AG04450 (cell line): ENCODE measurements around the gene TIMM23. TPM values are rescaled to one million over a fixed set of nuclear protein-coding genes. Genes with fewer than 3 reads are reported as not detected.

ENCODE experiments used
- CTCF ChIA-PET: fragments of 300-600, 350-600 bp; formaldehyde crosslinking; extraction: SDS; loops from one replicate; lab custom pipeline; 2022; ENCODE audit warnings: antibody characterized with exemption, inconsistent platforms; lab: Charles Lee
- POLR2A ChIA-PET: fragments of 350-600 bp; formaldehyde crosslinking; extraction: SDS; loops from one replicate; lab custom pipeline; 2021; ENCODE audit warnings: antibody characterized with exemption, inconsistent platforms; lab: Yijun Ruan, JAX
- DNase-seq: peaks from one replicate; pipeline ENCODE4 v3.0.0-alpha.2; 2011; ENCODE audit warnings: low read depth, low spot score
- H3K27ac ChIP-seq: one replicate; pipeline ENCODE4 v1.5.1; 2012; ENCODE audit warnings: low read depth, low read length, control low read depth
- H3K27me3 ChIP-seq: one replicate; pipeline ENCODE4 v1.6.0; 2012; ENCODE audit warnings: low read length; ENCODE audit not compliant: control insufficient read depth, insufficient read depth
- H3K4me3 ChIP-seq: 2 replicates; pipeline ENCODE4 v1.5.1; 2011; ENCODE audit warnings: mild to moderate bottlenecking, low read depth, low read length, control low read depth
- H3K9me3 ChIP-seq: 2 replicates; pipeline ENCODE4 v1.5.1; 2012; ENCODE audit warnings: low read length; ENCODE audit not compliant: control insufficient read depth, insufficient read depth
- polyA plus RNA-seq: library from polyadenylated mRNA; depleted of rRNA; stranded (reverse); fragments of >200 nt; gene quantifications from 2 replicates; pipeline ENCODE4 v1.2.3, GENCODE V29; 2011
- TF ChIP-seq, protein P1 (sequence below): IDR thresholded peaks from 2 replicates; pipeline ENCODE4 v1.5.1; 2011; ENCODE audit warnings: low read depth, low read length, control low read depth, inconsistent platforms

Gene TIMM23
- polyA plus RNA-seq, 1 experiment: 137 TPM

DNA sequence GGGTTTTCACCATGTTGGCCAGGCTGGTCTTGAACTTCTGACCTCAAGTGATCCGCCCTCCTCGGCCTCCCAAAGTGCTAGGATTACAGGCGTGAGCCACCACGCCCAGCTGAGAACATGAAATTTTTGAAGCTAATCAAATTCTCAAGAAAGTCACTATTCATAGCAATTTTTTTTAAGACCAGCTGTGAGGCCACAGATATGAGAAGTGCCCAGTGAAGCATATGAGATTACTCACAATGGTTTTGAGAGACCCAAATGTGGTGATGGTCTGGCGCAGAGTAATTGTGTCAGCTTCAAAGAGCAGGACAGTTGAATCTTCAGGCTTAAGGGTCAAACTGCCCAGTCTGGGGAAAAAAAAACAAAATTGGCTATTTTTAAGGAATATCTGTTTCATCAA, 41.9 kb downstream of the TIMM23 start:
- CTCF ChIA-PET: no interaction called here
- no peak overlapping the region for H3K27ac ChIP-seq
- POLR2A ChIA-PET: no interaction called here
- TF ChIP-seq, protein P1, sequence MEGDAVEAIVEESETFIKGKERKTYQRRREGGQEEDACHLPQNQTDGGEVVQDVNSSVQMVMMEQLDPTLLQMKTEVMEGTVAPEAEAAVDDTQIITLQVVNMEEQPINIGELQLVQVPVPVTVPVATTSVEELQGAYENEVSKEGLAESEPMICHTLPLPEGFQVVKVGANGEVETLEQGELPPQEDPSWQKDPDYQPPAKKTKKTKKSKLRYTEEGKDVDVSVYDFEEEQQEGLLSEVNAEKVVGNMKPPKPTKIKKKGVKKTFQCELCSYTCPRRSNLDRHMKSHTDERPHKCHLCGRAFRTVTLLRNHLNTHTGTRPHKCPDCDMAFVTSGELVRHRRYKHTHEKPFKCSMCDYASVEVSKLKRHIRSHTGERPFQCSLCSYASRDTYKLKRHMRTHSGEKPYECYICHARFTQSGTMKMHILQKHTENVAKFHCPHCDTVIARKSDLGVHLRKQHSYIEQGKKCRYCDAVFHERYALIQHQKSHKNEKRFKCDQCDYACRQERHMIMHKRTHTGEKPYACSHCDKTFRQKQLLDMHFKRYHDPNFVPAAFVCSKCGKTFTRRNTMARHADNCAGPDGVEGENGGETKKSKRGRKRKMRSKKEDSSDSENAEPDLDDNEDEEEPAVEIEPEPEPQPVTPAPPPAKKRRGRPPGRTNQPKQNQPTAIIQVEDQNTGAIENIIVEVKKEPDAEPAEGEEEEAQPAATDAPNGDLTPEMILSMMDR: no peak
- H3K27me3 ChIP-seq: no peaks in the 10 kb centered on the region
- no peak for DNase-seq
- H3K9me3 ChIP-seq: no peaks in the 10 kb centered on the region
- no peak overlapping the region for H3K4me3 ChIP-seq

- DNase-seq: no peak
- CTCF ChIA-PET: interaction anchor here (1.1 kb wide), 1 partner anchor 14 kb away, joined by 8 read pairs; no protein-coding TSS in a partner anchor
- Histone ChIP-seq H3K27me3 (no peaks in the 10 kb centered on the region), H3K4me3 (no peak overlapping the region), H3K9me3 (no peaks in the 10 kb centered on the region), H3K27ac (no peak overlapping the region)
- POLR2A ChIA-PET: no interaction called here
- TF ChIP-seq, protein P1: no peak
These were observed 42.6 kb downstream of the TIMM23 start for GRCh38 chr10:46014683-46015405.

GRCh38 chr10:46016190-46016589, 43.9 kb downstream of the TIMM23 start:
- POLR2A ChIA-PET: no interaction called here
- no peaks in the 10 kb centered on the region for H3K9me3 ChIP-seq
- H3K27ac ChIP-seq: no peak overlapping the region

DNA sequence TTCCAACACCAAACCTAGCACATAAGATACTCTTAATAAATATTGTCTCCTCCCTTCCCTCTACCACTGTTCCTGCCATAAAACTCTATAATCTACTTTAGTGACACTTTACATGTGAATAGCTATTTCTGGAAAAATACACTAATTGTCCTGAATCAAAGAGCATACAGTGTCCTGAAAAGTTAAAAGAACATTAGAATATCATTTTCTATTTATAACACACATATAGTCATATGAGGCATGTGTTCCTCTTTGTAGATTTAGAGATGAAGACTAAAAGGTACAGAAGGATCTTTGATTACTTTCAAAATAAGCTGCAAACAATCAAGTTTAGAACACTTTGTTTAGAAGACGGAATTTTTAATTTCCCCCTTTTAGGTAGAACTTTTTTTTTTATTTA, 44.5 kb downstream of the TIMM23 start:
- no peak overlapping the region for H3K4me3 ChIP-seq
- CTCF ChIA-PET: interaction anchor here (1.3 to 1.4 kb wide), 2 partner anchors 10 to 12 kb away, joined by 5 to 8 read pairs; no protein-coding TSS in a partner anchor
- no peak for DNase-seq
- H3K27ac ChIP-seq: no peak overlapping the region
- no peaks in the 10 kb centered on the region for H3K27me3 ChIP-seq
- POLR2A ChIA-PET: no interaction called here
- no peaks in the 10 kb centered on the region for H3K9me3 ChIP-seq
- TF ChIP-seq, protein P1: no peak

More at GRCh38 chr10:46016190-46016589, 43.9 kb downstream of the TIMM23 start:
- no peak for DNase-seq
- CTCF ChIA-PET: interaction anchor here (1.1 kb wide), 1 partner anchor 13 kb away, joined by 8 read pairs; no protein-coding TSS in a partner anchor
- TF ChIP-seq, protein P1: no peak
- Histone ChIP-seq H3K27me3 (no peaks in the 10 kb centered on the region), H3K4me3 (no peak overlapping the region)

DNA sequence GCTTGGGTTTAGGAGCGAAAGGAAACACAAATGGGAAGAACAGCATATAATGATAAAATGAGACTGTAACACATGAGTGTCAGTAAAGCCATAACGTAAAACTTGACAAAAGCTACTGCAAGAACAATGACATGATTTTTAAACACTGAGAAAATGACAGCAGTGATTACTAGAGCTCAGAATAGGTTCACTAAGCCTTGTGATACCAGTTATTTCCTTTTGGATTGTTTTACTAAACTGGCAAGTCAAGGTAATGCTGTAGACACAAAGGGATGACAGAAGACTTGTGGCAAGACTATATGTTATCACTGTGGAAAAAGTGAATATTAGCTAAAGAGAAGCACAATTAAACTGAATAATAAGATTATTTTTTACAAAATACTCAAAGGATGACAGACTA, 45.4 kb downstream of the TIMM23 start:
- H3K4me3 ChIP-seq: no peak overlapping the region
- no peaks in the 10 kb centered on the region for H3K9me3 ChIP-seq
- no peak for DNase-seq
- H3K27me3 ChIP-seq: no peaks in the 10 kb centered on the region
- TF ChIP-seq, protein P1: no peak
- POLR2A ChIA-PET: no interaction called here
- no peak overlapping the region for H3K27ac ChIP-seq
- CTCF ChIA-PET: interaction anchor here (1.3 to 1.6 kb wide), 3 partner anchors 9 to 11 kb away, joined by 5 to 8 read pairs (median 6); no protein-coding TSS in a partner anchor
